ENCODE results near the gene SSX2IP.

SSX2IP gene

GRCh38 chr1:84698151-84699110 is 8.2 kb upstream of the SSX2IP start:
- TF ChIP-seq CTCF (IDR thresholded peaks at IDR 0.05; ENCODE audit: low read depth, low read length, missing control alignments), result no peak

GRCh38 chr1:84693785-84694184 is 3.5 kb upstream of the SSX2IP start:
- in situ Hi-C loops (cut with HindIII; ENCODE audit: low pct_ligation_motif_present, low sequenced_read_pairs), result no loop called here
- no peaks in the 10 kb centered on the region for H3K36me3 ChIP-seq (replicated peaks)
- H3K4me3 ChIP-seq (ENCODE audit: low read depth, low read length), result no peak overlapping the region
- TF ChIP-seq CTCF (IDR thresholded peaks at IDR 0.05; ENCODE audit: low read depth, low read length, missing control alignments), result no peak
- no peak overlapping the region for H3K27ac ChIP-seq
- H3K27me3 ChIP-seq (replicated peaks), result no peaks in the 10 kb centered on the region
- no peak for DNase-seq

More at GRCh38 chr1:84698151-84699110, 8.2 kb upstream of the SSX2IP start:
- DNase-seq, result peak; percentile 68
- Histone ChIP-seq H3K4me3 (ENCODE audit: low read depth, low read length) (no peak overlapping the region), H3K27ac (peak overlapping the region; percentile 73), H3K36me3 (replicated peaks) (no peaks in the 10 kb centered on the region), H3K27me3 (replicated peaks) (peaks cover 3% of the 10 kb centered on the region)
- in situ Hi-C loops (cut with HindIII; ENCODE audit: low pct_ligation_motif_present, low sequenced_read_pairs), result no loop called here

GRCh38 chr1:84693005-84693404 is 2.7 kb upstream of the SSX2IP start:
- Histone ChIP-seq H3K27me3 (replicated peaks) (no peaks in the 10 kb centered on the region), H3K36me3 (replicated peaks) (no peaks in the 10 kb centered on the region), H3K4me3 (ENCODE audit: low read depth, low read length) (no peak overlapping the region), H3K27ac (no peak overlapping the region)
- in situ Hi-C loops (cut with HindIII; ENCODE audit: low pct_ligation_motif_present, low sequenced_read_pairs), result no loop called here
- no peak for DNase-seq
- no peak for TF ChIP-seq CTCF (IDR thresholded peaks at IDR 0.05; ENCODE audit: low read depth, low read length, missing control alignments)

- Histone ChIP-seq H3K27me3 (replicated peaks) (no peaks in the 10 kb centered on the region), H3K27ac (no peak overlapping the region), H3K4me3 (ENCODE audit: low read depth, low read length) (no peak overlapping the region), H3K36me3 (replicated peaks) (no peaks in the 10 kb centered on the region)
- TF ChIP-seq CTCF (IDR thresholded peaks at IDR 0.05; ENCODE audit: low read depth, low read length, missing control alignments), result no peak
- DNase-seq, result no peak
- in situ Hi-C loops (cut with HindIII; ENCODE audit: low pct_ligation_motif_present, low sequenced_read_pairs), result no loop called here
Measured at GRCh38 chr1:84692391-84692790, 2.1 kb upstream of the SSX2IP start.

GRCh38 chr1:84691122-84691783 is 992 bp upstream of the SSX2IP start:
- in situ Hi-C loops (cut with HindIII; ENCODE audit: low pct_ligation_motif_present, low sequenced_read_pairs), result no loop called here
- no peak for TF ChIP-seq CTCF (IDR thresholded peaks at IDR 0.05; ENCODE audit: low read depth, low read length, missing control alignments)
- peak overlapping the region; percentile 77 for H3K4me3 ChIP-seq (ENCODE audit: low read depth, low read length)
- no peaks in the 10 kb centered on the region for H3K36me3 ChIP-seq (replicated peaks)
- no peak overlapping the region for H3K27ac ChIP-seq
- DNase-seq, result no peak
- H3K27me3 ChIP-seq (replicated peaks), result no peaks in the 10 kb centered on the region

Measured in brain microvascular endothelial cell (primary cell).